ENCODE measurements around the gene IL17RA.
"Not testable (repeated sequence)": the region's sequence is repeated elsewhere in the genome, so short reads cannot be mapped to it uniquely, and the experiment has no call there.

Gene IL17RA

GRCh38 chr22:17120711-17121232, 36.0 kb downstream of the IL17RA start:
- DNase-seq (ENCODE audit: low read depth): no peak

- no peak for DNase-seq (ENCODE audit: low read depth)
Observed at GRCh38 chr22:17121233-17122195, 36.7 kb downstream of the IL17RA start, which contains the start of gene TMEM121B. Gene TMEM121B (minus strand): TSS chr22:17121360. CDS start chr22:17121127, 233 bp downstream.

GRCh38 chr22:17130199-17130598, 45.4 kb downstream of the IL17RA start:
- no peak for DNase-seq (ENCODE audit: low read depth)

DNA sequence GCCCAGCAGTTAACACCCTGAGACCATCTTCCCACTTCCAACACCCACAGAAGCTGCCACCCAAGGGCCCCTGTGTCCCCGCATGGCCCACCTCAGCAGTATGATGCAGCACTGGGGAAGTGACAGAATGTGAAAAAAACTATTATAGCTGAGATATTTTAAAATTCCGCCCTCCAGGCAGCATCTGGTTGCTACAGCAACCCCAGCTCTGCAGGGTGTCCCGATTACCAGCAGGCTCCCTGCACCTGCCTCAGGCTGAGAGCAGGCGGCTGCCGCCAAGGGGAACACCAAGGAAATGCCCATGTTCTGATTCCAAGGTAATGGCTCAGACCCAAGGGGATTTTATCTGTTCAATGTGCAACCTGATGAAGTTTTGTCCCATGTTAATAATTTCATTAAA, 46.9 kb downstream of the IL17RA start:
- DNase-seq (ENCODE audit: low read depth): no peak

DNA sequence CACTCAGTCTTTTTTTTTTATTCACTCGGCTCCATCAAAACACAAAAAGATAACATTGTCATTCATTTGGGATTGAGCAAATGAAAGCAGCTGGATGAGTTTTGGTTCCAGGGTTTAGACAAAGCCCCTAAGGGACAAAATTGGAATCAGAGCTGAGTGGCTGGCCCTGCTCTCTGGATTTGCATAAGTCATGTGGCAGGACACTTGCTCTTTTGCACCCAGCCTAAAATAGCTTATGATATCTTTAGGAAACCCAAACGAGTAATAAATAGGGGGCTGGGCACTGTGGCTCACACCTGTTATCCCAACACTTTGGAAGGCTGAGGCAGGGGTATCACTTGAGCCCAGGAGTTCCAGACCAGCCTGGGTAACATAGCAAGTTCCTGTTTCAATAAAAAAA, 47.3 kb downstream of the IL17RA start:
- DNase-seq (ENCODE audit: low read depth): no peak

DNA sequence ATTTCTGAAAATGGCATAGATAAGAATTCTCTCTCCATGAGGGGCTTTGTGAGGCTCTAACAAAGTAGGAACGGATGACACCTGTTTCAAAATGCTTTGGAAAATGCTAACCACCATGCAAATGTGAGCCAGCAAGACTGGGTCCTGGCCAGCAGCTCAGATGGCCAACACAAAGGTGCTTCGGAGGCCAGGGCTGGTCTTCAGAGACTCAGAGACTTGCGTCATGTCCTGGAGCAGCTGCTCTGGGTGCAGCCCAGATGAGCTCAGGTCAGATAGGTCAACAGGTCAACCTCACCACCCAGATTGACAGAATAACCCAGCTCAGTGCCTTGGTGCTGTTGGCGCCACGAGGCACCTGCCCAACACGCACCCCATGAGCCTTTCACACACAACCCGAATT, 48.3 kb downstream of the IL17RA start:
- DNase-seq (ENCODE audit: low read depth): no peak

DNA sequence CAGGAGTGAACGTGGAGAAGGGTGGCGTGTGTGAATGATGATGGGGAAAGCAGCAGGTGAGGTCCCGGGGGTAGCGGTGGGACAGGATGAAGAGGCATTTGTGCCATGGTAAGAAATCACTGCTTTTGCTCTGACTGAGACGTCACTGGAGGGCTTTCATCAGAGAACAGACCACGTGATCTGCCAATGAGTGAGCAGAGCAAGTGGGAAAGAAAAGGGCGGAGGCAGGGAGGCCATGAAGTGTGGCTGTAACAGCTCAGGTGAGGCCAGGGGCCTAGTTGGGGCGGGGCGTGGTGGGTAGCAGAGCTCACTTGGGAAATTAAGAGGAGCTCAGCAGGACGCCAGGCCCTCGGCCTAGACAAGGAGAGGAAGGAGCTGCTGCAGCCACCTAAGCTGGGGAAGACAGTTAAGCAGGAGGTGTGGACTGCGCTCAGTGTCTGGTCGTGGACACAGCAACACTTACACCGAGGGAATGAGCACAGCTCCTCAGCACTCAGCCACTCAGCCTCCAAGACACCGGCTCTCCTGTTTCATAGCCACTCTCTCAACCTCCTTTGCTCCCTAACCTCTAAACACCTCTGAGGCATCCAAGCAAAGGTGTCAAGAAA, 50.5 kb downstream of the IL17RA start:
- no peak for DNase-seq (ENCODE audit: low read depth)

GRCh38 chr22:17137170-17137569, 52.4 kb downstream of the IL17RA start:
- DNase-seq (ENCODE audit: low read depth): no peak

DNA sequence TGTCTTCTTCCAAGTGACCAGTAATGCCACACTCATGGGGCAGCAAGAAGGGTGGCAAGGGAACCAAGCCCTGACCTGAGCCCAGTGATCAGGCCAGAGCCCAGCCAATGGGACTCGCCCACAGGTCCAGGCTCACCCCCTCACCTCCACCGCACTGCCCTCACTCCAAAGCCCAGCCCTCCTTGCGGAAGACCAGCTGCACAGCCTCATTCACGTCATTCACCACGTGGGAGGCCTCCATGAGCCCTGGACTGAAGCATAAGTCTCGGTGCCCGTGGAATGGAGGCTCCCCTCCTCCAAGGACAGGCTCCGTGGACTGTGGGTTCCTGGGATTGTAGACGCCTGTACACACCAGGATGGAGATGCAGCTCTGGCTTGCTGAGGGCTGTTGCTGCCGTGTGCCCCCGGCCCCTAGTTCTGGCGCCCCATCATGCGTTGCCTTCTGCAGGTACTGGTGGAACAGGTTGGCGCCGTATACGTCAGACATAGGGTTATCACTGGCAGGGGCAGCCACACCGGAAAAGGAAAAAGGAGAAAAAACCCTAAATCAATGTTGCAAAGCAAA, 53.1 kb downstream of the IL17RA start:
- DNase-seq (ENCODE audit: low read depth): no peak

GRCh38 chr22:17138513-17138912, 53.7 kb downstream of the IL17RA start:
- no peak for DNase-seq (ENCODE audit: low read depth)

- no peak for DNase-seq (ENCODE audit: low read depth)
Observed at GRCh38 chr22:17140022-17140421, 55.2 kb downstream of the IL17RA start.

GRCh38 chr22:17140826-17141766, 56.3 kb downstream of the IL17RA start:
- DNase-seq (ENCODE audit: low read depth): no peak

GRCh38 chr22:17143101-17143500, 58.3 kb downstream of the IL17RA start:
- DNase-seq (ENCODE audit: low read depth): no peak

DNA sequence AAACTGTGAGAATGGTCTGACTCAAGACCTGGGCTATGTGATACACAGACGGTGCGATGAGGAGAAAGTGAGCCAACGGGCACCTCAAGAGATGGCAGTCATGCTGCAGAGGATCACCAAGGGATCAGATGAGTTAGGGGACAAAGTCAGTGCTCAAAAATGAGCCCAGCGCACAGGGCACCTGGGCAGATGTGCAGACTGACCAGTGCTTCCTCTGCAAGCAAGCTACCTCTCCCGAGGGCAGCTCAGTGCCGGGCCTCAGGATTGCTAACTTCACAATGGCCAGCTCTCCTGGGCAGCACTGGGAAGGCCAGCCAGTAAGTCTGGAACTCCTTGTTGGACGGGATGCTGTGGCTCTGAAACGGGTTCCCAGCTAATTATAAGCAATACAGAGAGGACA, 59.0 kb downstream of the IL17RA start:
- DNase-seq (ENCODE audit: low read depth): no peak

- no peak for DNase-seq (ENCODE audit: low read depth)
Observed at GRCh38 chr22:17145021-17145680, 60.4 kb downstream of the IL17RA start.

DNA sequence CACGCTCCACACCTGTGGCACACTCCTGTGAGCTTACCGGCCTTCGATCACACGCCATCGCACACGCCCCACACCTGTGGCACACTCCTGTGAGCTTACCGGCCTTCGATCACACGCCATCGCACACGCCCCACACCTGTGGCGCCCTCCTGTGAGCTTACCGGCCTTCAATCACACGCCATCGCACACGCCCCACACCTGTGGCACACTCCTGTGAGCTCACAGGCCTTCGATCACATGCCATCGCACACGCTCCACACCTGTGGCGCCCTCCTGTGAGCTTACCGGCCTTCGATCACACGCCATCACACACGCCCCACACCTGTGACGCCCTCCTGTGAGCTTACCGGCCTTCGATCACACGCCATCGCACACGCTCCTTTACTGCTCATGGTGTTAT, 62.7 kb downstream of the IL17RA start:
- not testable (repeated sequence) for DNase-seq (ENCODE audit: low read depth)

GRCh38 chr22:17149076-17149815, 64.4 kb downstream of the IL17RA start:
- no peak for DNase-seq (ENCODE audit: low read depth)

- no peak for DNase-seq (ENCODE audit: low read depth)
Observed at GRCh38 chr22:17152340-17152739, 67.5 kb downstream of the IL17RA start.

DNA sequence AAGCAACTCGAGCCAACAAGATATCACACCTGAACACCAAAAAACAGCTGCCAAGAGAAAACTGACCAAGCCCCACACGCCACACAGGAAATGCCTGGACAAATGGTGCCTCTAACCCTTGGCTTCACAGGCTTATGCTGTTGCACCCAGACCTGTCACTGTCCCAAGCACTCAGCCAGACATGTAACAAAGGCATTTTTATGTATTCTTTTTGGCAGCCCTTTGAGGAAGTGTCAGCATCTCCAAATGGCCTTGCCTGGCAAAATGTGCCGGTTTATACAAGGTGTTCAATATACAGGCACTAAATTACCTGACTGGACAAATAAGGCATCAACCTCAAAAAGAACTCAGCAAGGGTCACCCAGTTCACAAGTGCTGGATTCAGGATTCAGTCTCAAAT, 68.2 kb downstream of the IL17RA start:
- no peak for DNase-seq (ENCODE audit: low read depth)

DNA sequence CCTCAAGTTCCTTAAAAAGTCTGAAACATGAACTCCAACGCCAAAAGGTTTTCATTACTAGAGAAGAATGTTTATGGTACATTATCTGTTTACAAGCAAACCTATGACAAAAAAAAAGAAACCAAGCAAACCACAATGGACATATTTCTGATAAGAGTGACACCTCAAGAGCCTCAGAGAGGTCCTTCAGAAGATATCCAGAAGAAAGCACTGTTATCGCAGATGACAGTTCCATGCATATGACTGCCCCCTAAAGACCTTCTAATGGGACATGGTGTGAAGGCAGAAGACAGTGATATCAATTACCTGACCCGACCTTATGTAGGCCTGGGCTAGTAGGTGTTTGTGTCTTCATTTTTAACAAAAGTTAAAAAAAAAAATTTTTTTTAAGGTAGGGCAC, 71.1 kb downstream of the IL17RA start:
- DNase-seq (ENCODE audit: low read depth): no peak

All from stimulated activated CD8-positive, alpha-beta memory T cell treated with anti-CD3 and anti-CD28 coated beads, Interleukin-15, amount 100 ng/mL, for 1 hour (primary cell).